ENCODE measurements around the gene OR4C6.

OR4C6 gene

GRCh38 chr11:55661901-55662300, at the start of gene OR4C6:
Gene OR4C6 (plus strand): TSS chr11:55662201. CDS start chr11:55665167, 2,966 bp downstream.
- no peak for DNase-seq (ENCODE audit: low read depth in 2 of 2)

GRCh38 chr11:55624531-55624930, 37.5 kb upstream of the OR4C6 start:
- DNase-seq (ENCODE audit: low read depth in 2 of 2), result no peak

GRCh38 chr11:55634813-55635212, 27.2 kb upstream of the OR4C6 start, which contains the start of gene OR4P4:
Gene OR4P4 (plus strand): TSS chr11:55635113.
- DNase-seq (ENCODE audit: low read depth in 2 of 2), result no peak

- no peak for DNase-seq (ENCODE audit: low read depth in 2 of 2)
Measured at GRCh38 chr11:55648027-55648426, 14.0 kb upstream of the OR4C6 start, which contains the start of gene OR4S2. Gene OR4S2 (plus strand): TSS chr11:55648327. CDS start chr11:55650904, 2,577 bp downstream.

GRCh38 chr11:55652560-55652959, 9.4 kb upstream of the OR4C6 start:
- no peak for DNase-seq (ENCODE audit: low read depth in 2 of 2)

GRCh38 chr11:55655096-55655495, 6.9 kb upstream of the OR4C6 start:
- no peak for DNase-seq (ENCODE audit: low read depth in 2 of 2)

GRCh38 chr11:55658031-55658573, 3.9 kb upstream of the OR4C6 start:
- no peak for DNase-seq (ENCODE audit: low read depth in 2 of 2)

GRCh38 chr11:55658608-55659007, 3.4 kb upstream of the OR4C6 start:
- DNase-seq (ENCODE audit: low read depth in 2 of 2), result no peak

GRCh38 chr11:55669376-55669775, 7.4 kb downstream of the OR4C6 start:
- DNase-seq (ENCODE audit: low read depth in 2 of 2), result no peak

GRCh38 chr11:55673860-55674259, 11.9 kb downstream of the OR4C6 start:
- no peak for DNase-seq (ENCODE audit: low read depth in 2 of 2)

- no peak for DNase-seq (ENCODE audit: low read depth in 2 of 2)
Measured at GRCh38 chr11:55697817-55698216, 35.8 kb downstream of the OR4C6 start.

- no peak for DNase-seq (ENCODE audit: low read depth in 2 of 2)
Measured at GRCh38 chr11:55701429-55701828, 39.4 kb downstream of the OR4C6 start.

GRCh38 chr11:55707029-55707428, 45.0 kb downstream of the OR4C6 start:
- no peak for DNase-seq (ENCODE audit: low read depth in 2 of 2)

GRCh38 chr11:55714982-55715888, 53.2 kb downstream of the OR4C6 start:
- no peak for DNase-seq (ENCODE audit: low read depth in 2 of 2)

Measured in stimulated activated CD8-positive, alpha-beta memory T cell treated with anti-CD3 and anti-CD28 coated beads, Interleukin-7, amount 100 ng/mL, for 1 hour (primary cell).